HCT116 (cell line): ENCODE data around the gene TCL1B. TPM values are rescaled to one million over a fixed set of nuclear protein-coding genes. Genes with fewer than 3 reads are reported as not detected.

ENCODE experiments used
- ATAC-seq: fragments of 200-7000 bp; cut with Tn5 transposase; 2 replicates; pipeline ENCODE4 v1.9.1; 2020; ENCODE audit warnings: mild to moderate bottlenecking, moderate library complexity
- BruUV-seq: library from RNA; stranded (reverse); fragments of 400-500 nt; replicated peaks from 2 replicates; lab custom pipeline; 2021; lab: Mats Ljungman, UMichigan
- CTCF ChIA-PET: fragments of 300-600 bp; sonication (Branson Sonifier 250); formaldehyde crosslinking; loops from one replicate; lab custom pipeline; 2021; ENCODE audit warnings: antibody characterized with exemption; lab: Charles Lee
- POLR2A ChIA-PET: fragments of 300-600, 350-600 bp; sonication (Branson Sonifier 250); formaldehyde crosslinking; loops from one replicate; lab custom pipeline; 2021; ENCODE audit warnings: antibody characterized with exemption; lab: Charles Lee
- RAD21 ChIA-PET, 2 experiments: fragments of 300-600 bp; sonication (Branson Sonifier 250); formaldehyde crosslinking; loops; one replicate each; lab custom pipeline; 2023; ENCODE audit warnings: low total read pairs in 2 of 2; ENCODE audit not compliant: uncharacterized antibody in 2 of 2, unreplicated experiment in 2 of 2, low non-redundant PET in 1 of 2; lab: Charles Lee
- DNase-seq: peaks from one replicate; pipeline ENCODE4 v3.0.0-alpha.2; 2010; ENCODE audit warnings: low read depth, low spot score
- H2AFZ ChIP-seq: fragments of 200-600 bp; shearing (Covaris generic), sonication (generic); 2 replicates; pipeline ENCODE4 v1.6.1; 2017; ENCODE audit warnings: low read depth, mixed run types, mixed read lengths, antibody characterized with exemption, low read length; ENCODE audit not compliant: poor library complexity, severe bottlenecking
- H3K27ac ChIP-seq: 2 replicates; pipeline ENCODE4 v1.5.1; 2012; ENCODE audit warnings: low read depth, low read length
- H3K27me3 ChIP-seq: fragments of 200-600 bp; sonication (generic); 2 replicates; pipeline ENCODE4 v1.6.1; 2016; ENCODE audit warnings: mixed run types, low read length, mixed read lengths; ENCODE audit not compliant: insufficient read depth
- H3K36me3 ChIP-seq, 2 experiments: fragments of 200-500 bp in 1 of 2; fragments of 200-600 bp in 1 of 2; sonication (Bioruptor generic) in 1 of 2; sonication (generic) in 1 of 2; 2 replicates each; pipeline versions ENCODE4 v1.5.1 to v1.6.1; 2014 to 2016; ENCODE audit warnings: low read length in 2 of 2, inconsistent platforms in 1 of 2, mixed read lengths in 1 of 2, mixed run types in 1 of 2; ENCODE audit not compliant: insufficient read depth in 2 of 2, control insufficient read depth in 1 of 2
- H3K4me1 ChIP-seq, 2 experiments: fragments of 200-600 bp in 1 of 2; sonication (generic) in 1 of 2; 2 replicates each; pipeline versions ENCODE4 v1.5.1 to v1.6.1; 2012 to 2017; ENCODE audit warnings: low read length in 2 of 2, inconsistent platforms in 1 of 2, mild to moderate bottlenecking in 1 of 2, mixed read lengths in 1 of 2, mixed run types in 1 of 2, moderate library complexity in 1 of 2; ENCODE audit not compliant: insufficient read depth in 2 of 2, control insufficient read depth in 1 of 2
- H3K4me2 ChIP-seq: fragments of 200-600 bp; sonication (generic); 2 replicates; pipeline ENCODE4 v1.6.1; 2017; ENCODE audit warnings: mixed run types, low read length, mixed read lengths
- H3K4me3 ChIP-seq, 2 experiments: fragments of 200-600 bp in 1 of 2; sonication (generic) in 1 of 2; replicated peaks in 1 of 2; 2 replicates each; pipeline ENCODE4 v1.5.1; 2011 to 2016; ENCODE audit warnings: low read length in 2 of 2, control low read depth in 1 of 2, low read depth in 1 of 2, mild to moderate bottlenecking in 1 of 2, mixed read lengths in 1 of 2, mixed run types in 1 of 2
- H3K79me2 ChIP-seq: fragments of 200-600 bp; sonication (generic); 2 replicates; pipeline ENCODE4 v1.6.1; 2017; ENCODE audit warnings: mild to moderate bottlenecking, mixed run types, low read length, moderate library complexity, mixed read lengths; ENCODE audit not compliant: insufficient read depth
- H3K9ac ChIP-seq: fragments of 200-600 bp; sonication (generic); 2 replicates; pipeline ENCODE4 v1.6.1; 2016; ENCODE audit warnings: low read length, mixed read lengths
- H3K9me2 ChIP-seq: fragments of 200-600 bp; sonication (generic), shearing (Covaris generic); 2 replicates; pipeline ENCODE4 v1.6.1; 2017; ENCODE audit warnings: mixed run types, mild to moderate bottlenecking, moderate library complexity; ENCODE audit not compliant: insufficient read depth
- H3K9me3 ChIP-seq, 2 experiments: fragments of 200-500 bp in 1 of 2; fragments of 200-600 bp in 1 of 2; sonication (Bioruptor generic) in 1 of 2; sonication (generic) in 1 of 2; 2 replicates each; pipeline ENCODE4 v1.6.1; 2014 to 2017; ENCODE audit warnings: low read length in 2 of 2, mixed read lengths in 2 of 2, inconsistent platforms in 1 of 2, low read depth in 1 of 2, mild to moderate bottlenecking in 1 of 2, mixed run types in 1 of 2, moderate library complexity in 1 of 2; ENCODE audit not compliant: control insufficient read depth in 1 of 2, insufficient read depth in 1 of 2
- H4K20me1 ChIP-seq: fragments of 200-600 bp; sonication (generic), shearing (Covaris generic); 2 replicates; pipeline ENCODE4 v1.6.1; 2017; ENCODE audit warnings: mixed run types, mild to moderate bottlenecking, moderate library complexity; ENCODE audit not compliant: insufficient read depth
- ATF3 ChIP-seq: IDR thresholded peaks from 2 replicates; pipeline ENCODE4 v1.6.1; 2012
- CTCF ChIP-seq, 3 experiments: fragments of 200-600 bp in 1 of 3; sonication (generic) in 1 of 3; IDR thresholded peaks in 2 of 3; conservative IDR thresholded peaks in 1 of 3; 2 replicates each; pipeline ENCODE4 v1.5.1; 2012 to 2017; ENCODE audit warnings: low read depth in 2 of 3, low read length in 2 of 3, antibody characterized with exemption in 1 of 3, borderline replicate concordance in 1 of 3, control low read depth in 1 of 3, mild to moderate bottlenecking in 1 of 3, mixed read lengths in 1 of 3, mixed run types in 1 of 3, moderate library complexity in 1 of 3; ENCODE audit not compliant: insufficient read depth in 1 of 3
- EGR1 ChIP-seq: IDR thresholded peaks from 2 replicates; pipeline ENCODE4 v1.6.1; 2012; ENCODE audit warnings: low read depth
- ELF1 ChIP-seq: IDR thresholded peaks from 2 replicates; pipeline ENCODE4 v1.6.1; 2012; ENCODE audit warnings: low read depth, borderline replicate concordance
- EZH2phosphoT487 ChIP-seq: fragments of 200-600 bp; IDR thresholded peaks from 2 replicates; pipeline ENCODE4 v1.6.1; 2018; ENCODE audit warnings: antibody characterized with exemption, borderline replicate concordance
- JUND ChIP-seq: IDR thresholded peaks from 2 replicates; pipeline ENCODE4 v1.6.1; 2012
- POLR2A ChIP-seq: IDR thresholded peaks from 2 replicates; pipeline ENCODE4 v1.7.0; 2011; ENCODE audit warnings: borderline replicate concordance; ENCODE audit not compliant: insufficient read depth, insufficient read length; ENCODE audit errors: extremely low read depth
- POLR2AphosphoS5 ChIP-seq: IDR thresholded peaks from 2 replicates; pipeline ENCODE4 v1.6.1; 2011; ENCODE audit warnings: mild to moderate bottlenecking, low read depth, low read length, moderate library complexity
- SIN3A ChIP-seq: IDR thresholded peaks from 2 replicates; pipeline ENCODE4 v1.6.1; 2012; ENCODE audit warnings: low read depth
- YY1 ChIP-seq: IDR thresholded peaks from 2 replicates; pipeline ENCODE4 v1.6.1; 2011; ENCODE audit warnings: low read length, low read depth, moderate library complexity, mild to moderate bottlenecking; ENCODE audit not compliant: insufficient replicate concordance; ENCODE audit errors: extremely low read depth
- ZNF274 ChIP-seq: fragments of 200-500 bp; sonication (Bioruptor generic); IDR thresholded peaks from 2 replicates; pipeline ENCODE4 v1.6.1; 2014; ENCODE audit warnings: mild to moderate bottlenecking, low read depth, low read length, inconsistent platforms
- intact Hi-C: fragments of 100-400 bp; cut with micrococcal nuclease; formaldehyde crosslinking; loops from 2 replicates; pipeline ENCODE4 v1.10.0; 2022
- total RNA-seq: library from RNA; stranded (reverse); gene quantifications from one replicate; pipeline ENCODE4 v1.2.1, GENCODE V29; 2021; ENCODE audit not compliant: unreplicated experiment

Gene TCL1B
- total RNA-seq, 1 experiment from 2014 or later, result not detected

GRCh38 chr14:95667249-95667693 is 19.0 kb upstream of the TCL1B start:
- POLR2A ChIA-PET, result no interaction called here
- no peak for DNase-seq
- TF ChIP-seq ATF3 (no peak), CTCF (IDR thresholded peaks at IDR 0.05 in 2 of 3, conservative IDR thresholded peaks at IDR 0.05 in 1 of 3; ENCODE audit: borderline replicate concordance in 1 of 3, insufficient read depth in 1 of 3, low read depth in 2 of 3, low read length in 2 of 3) (no peak), JUND (no peak), YY1 (no peak), POLR2AphosphoS5 (no peak), ELF1 (no peak), EZH2phosphoT487 (no peak), EGR1 (no peak), POLR2A (no peak), ZNF274 (no peak), SIN3A (no peak)
- no peak for ATAC-seq
- Histone ChIP-seq H3K9me3 (no peaks in the 10 kb centered on the region), H3K27me3 (peaks cover 19% of the 10 kb centered on the region), H3K9ac (no peak overlapping the region), H3K79me2 (no peaks in the 10 kb centered on the region), H3K4me2 (no peak overlapping the region), H3K36me3 (no peaks in the 10 kb centered on the region), H3K4me1 (peaks cover 0 to 3% of the 10 kb centered on the region in 2 experiments; a peak in 1 of 4 replicates), H3K9me2 (no peaks in the 10 kb centered on the region), H4K20me1 (no peaks in the 10 kb centered on the region), H3K4me3 (no peak overlapping the region), H3K27ac (no peak overlapping the region), H2AFZ (no peak overlapping the region)
- intact Hi-C loops, result no loop called here
- CTCF ChIA-PET, result interaction anchor here (1.4 kb wide), 1 partner anchor 16 kb away, joined by 3 read pairs; no protein-coding TSS in a partner anchor
- RAD21 ChIA-PET, result no interaction called here
- no TSS peak for BruUV-seq
